HUES6 (cell line): ENCODE data around the gene NF1.

ENCODE experiments used
- H3K27ac ChIP-seq: 2 replicates; pipeline ENCODE4 v1.7.0; 2013; ENCODE audit warnings: low read depth, mild to moderate bottlenecking, low read length, inconsistent platforms
- H3K27me3 ChIP-seq: 2 replicates; pipeline ENCODE4 v1.6.1; 2013; ENCODE audit warnings: low read length; ENCODE audit not compliant: control insufficient read depth, insufficient read depth
- H3K36me3 ChIP-seq: 2 replicates; pipeline ENCODE4 v1.6.1; 2013; ENCODE audit warnings: low read length; ENCODE audit not compliant: control insufficient read depth, insufficient read depth
- H3K4me1 ChIP-seq: 2 replicates; pipeline ENCODE4 v1.6.1; 2013; ENCODE audit warnings: low read length; ENCODE audit not compliant: control insufficient read depth, insufficient read depth
- H3K4me3 ChIP-seq: 2 replicates; pipeline ENCODE4 v1.5.1; 2013; ENCODE audit warnings: low read depth, low read length
- H3K9ac ChIP-seq: one replicate; pipeline ENCODE4 v1.6.1; 2013; ENCODE audit warnings: mild to moderate bottlenecking, low read length
- H3K9me3 ChIP-seq: 2 replicates; pipeline ENCODE4 v1.6.1; 2013; ENCODE audit warnings: low read depth, low read length; ENCODE audit not compliant: control insufficient read depth, insufficient read depth

The NF1 gene

GRCh38 chr17:31231852-31232251 is 137.1 kb downstream of the NF1 start:
- Histone ChIP-seq H3K9me3 (no peaks in the 10 kb centered on the region), H3K9ac (no peak overlapping the region), H3K4me3 (no peak overlapping the region), H3K36me3 (peaks cover 70% of the 10 kb centered on the region), H3K27ac (no peak overlapping the region), H3K4me1 (no peaks in the 10 kb centered on the region), H3K27me3 (no peaks in the 10 kb centered on the region)

- H3K27ac ChIP-seq = no peak overlapping the region
- no peaks in the 10 kb centered on the region for H3K4me1 ChIP-seq
- H3K36me3 ChIP-seq = peaks cover 68% of the 10 kb centered on the region
- no peaks in the 10 kb centered on the region for H3K9me3 ChIP-seq
- no peak overlapping the region for H3K9ac ChIP-seq
- H3K27me3 ChIP-seq = no peaks in the 10 kb centered on the region
- H3K4me3 ChIP-seq = no peak overlapping the region
Observed at GRCh38 chr17:31235110-31235509, 140.3 kb downstream of the NF1 start.

GRCh38 chr17:31236137-31236536 is 141.4 kb downstream of the NF1 start:
- Histone ChIP-seq H3K4me3 (no peak overlapping the region), H3K27me3 (no peaks in the 10 kb centered on the region), H3K36me3 (peaks cover 67% of the 10 kb centered on the region), H3K9me3 (no peaks in the 10 kb centered on the region), H3K27ac (no peak overlapping the region), H3K9ac (no peak overlapping the region), H3K4me1 (no peaks in the 10 kb centered on the region)

GRCh38 chr17:31236712-31237111 is 141.9 kb downstream of the NF1 start:
- Histone ChIP-seq H3K27me3 (no peaks in the 10 kb centered on the region), H3K4me3 (no peak overlapping the region), H3K4me1 (no peaks in the 10 kb centered on the region), H3K36me3 (peaks cover 67% of the 10 kb centered on the region), H3K27ac (no peak overlapping the region), H3K9me3 (no peaks in the 10 kb centered on the region), H3K9ac (no peak overlapping the region)

GRCh38 chr17:31241116-31241515 is 146.3 kb downstream of the NF1 start:
- H3K9me3 ChIP-seq = no peaks in the 10 kb centered on the region
- peaks cover 67% of the 10 kb centered on the region for H3K36me3 ChIP-seq
- H3K4me3 ChIP-seq = no peak overlapping the region
- no peak overlapping the region for H3K9ac ChIP-seq
- H3K27ac ChIP-seq = no peak overlapping the region
- peaks cover 6% of the 10 kb centered on the region for H3K4me1 ChIP-seq
- no peaks in the 10 kb centered on the region for H3K27me3 ChIP-seq

GRCh38 chr17:31248986-31249834 is 154.4 kb downstream of the NF1 start:
- Histone ChIP-seq H3K4me3 (no peak overlapping the region), H3K36me3 (peaks cover 22% of the 10 kb centered on the region), H3K9ac (no peak overlapping the region), H3K27ac (peak overlapping the region; percentile 78), H3K4me1 (peaks cover 9% of the 10 kb centered on the region), H3K9me3 (no peaks in the 10 kb centered on the region), H3K27me3 (no peaks in the 10 kb centered on the region)

- peak overlapping the region; percentile 78 for H3K27ac ChIP-seq
- H3K9ac ChIP-seq = no peak overlapping the region
- no peaks in the 10 kb centered on the region for H3K27me3 ChIP-seq
- H3K4me3 ChIP-seq = no peak overlapping the region
- H3K9me3 ChIP-seq = no peaks in the 10 kb centered on the region
- H3K36me3 ChIP-seq = peaks cover 16% of the 10 kb centered on the region
- H3K4me1 ChIP-seq = peaks cover 9% of the 10 kb centered on the region
Observed at GRCh38 chr17:31249835-31250141, 155.0 kb downstream of the NF1 start.

GRCh38 chr17:31250229-31250628 is 155.5 kb downstream of the NF1 start:
- Histone ChIP-seq H3K9me3 (no peaks in the 10 kb centered on the region), H3K27ac (no peak overlapping the region), H3K4me3 (no peak overlapping the region), H3K4me1 (peaks cover 8% of the 10 kb centered on the region), H3K9ac (no peak overlapping the region), H3K27me3 (no peaks in the 10 kb centered on the region), H3K36me3 (peaks cover 14% of the 10 kb centered on the region)

- Histone ChIP-seq H3K27me3 (no peaks in the 10 kb centered on the region), H3K4me3 (no peak overlapping the region), H3K27ac (no peak overlapping the region), H3K4me1 (0 out of 2 replicates have a peak, but pooled peaks cover 4% of the 10 kb centered on the region), H3K9me3 (no peaks in the 10 kb centered on the region), H3K36me3 (peaks cover 7% of the 10 kb centered on the region), H3K9ac (no peak overlapping the region)
Observed at GRCh38 chr17:31251105-31251969, 156.6 kb downstream of the NF1 start.

- Histone ChIP-seq H3K9ac (no peak overlapping the region), H3K9me3 (no peaks in the 10 kb centered on the region), H3K4me3 (no peak overlapping the region), H3K27ac (no peak overlapping the region), H3K4me1 (0 out of 2 replicates have a peak, but pooled peaks cover 4% of the 10 kb centered on the region), H3K36me3 (peaks cover 5% of the 10 kb centered on the region), H3K27me3 (no peaks in the 10 kb centered on the region)
Observed at GRCh38 chr17:31251970-31252328, 157.2 kb downstream of the NF1 start.

GRCh38 chr17:31252741-31253140 is 158.0 kb downstream of the NF1 start:
- no peak overlapping the region for H3K27ac ChIP-seq
- H3K27me3 ChIP-seq = no peaks in the 10 kb centered on the region
- no peak overlapping the region for H3K9ac ChIP-seq
- peaks cover 5% of the 10 kb centered on the region for H3K36me3 ChIP-seq
- H3K4me1 ChIP-seq = 0 out of 2 replicates have a peak, but pooled peaks cover 4% of the 10 kb centered on the region
- no peaks in the 10 kb centered on the region for H3K9me3 ChIP-seq
- no peak overlapping the region for H3K4me3 ChIP-seq
